Cardiac muscle cell (in vitro differentiated cells and primary cell): Measurements from ENCODE around the gene NBL1. TPM values are rescaled to one million over a fixed set of nuclear protein-coding genes. Genes with fewer than 3 reads are reported as not detected.

Source experiments
- DNase-seq, 2 donors: peaks; one replicate each; pipeline versions ENCODE4 v3.0.0 to v3.0.0-alpha.2; 2010 to 2017; ENCODE audit warnings: low read depth in 1 of 2, low spot score in 1 of 2
- H3K27ac ChIP-seq: fragments of 200-600 bp; sonication (generic); 2 replicates; pipeline ENCODE4 v1.5.1; 2016
- H3K27me3 ChIP-seq: fragments of 200-600 bp; sonication (generic); 2 replicates; pipeline ENCODE4 v1.6.0; 2016; ENCODE audit warnings: control low read depth
- H3K36me3 ChIP-seq: fragments of 200-600 bp; sonication (generic); 2 replicates; pipeline ENCODE4 v1.5.1; 2016; ENCODE audit warnings: control low read depth
- H3K4me1 ChIP-seq: fragments of 200-600 bp; sonication (generic); 2 replicates; pipeline ENCODE4 v1.8.1; 2017; ENCODE audit warnings: low read depth, mild to moderate bottlenecking, mixed run types
- H3K4me3 ChIP-seq: fragments of 200-600 bp; sonication (generic); 2 replicates; pipeline ENCODE4 v1.5.1; 2016; ENCODE audit warnings: mild to moderate bottlenecking
- H3K9me3 ChIP-seq: fragments of 200-600 bp; sonication (generic); 2 replicates; pipeline ENCODE4 v1.5.1; 2017; ENCODE audit warnings: low read depth, mild to moderate bottlenecking, control low read depth
- CTCF ChIP-seq: IDR thresholded peaks from 2 replicates; pipeline ENCODE4 v1.5.1; 2012; ENCODE audit warnings: low read depth, mild to moderate bottlenecking, low read length
- polyA plus RNA-seq: library from polyadenylated mRNA; unstranded; fragments of >200 nt; fragmentation: Nextera tagmentation; extraction: Ambion mirVana; gene quantifications from 2 replicates; pipeline ENCODE4 v1.2.1, GENCODE V29; 2016
- total RNA-seq: library from RNA; depleted of rRNA; stranded (reverse); fragments of >200 nt; gene quantifications from 2 replicates; pipeline ENCODE4 v1.2.3, GENCODE V29; 2016

The NBL1 gene
- total and polyA plus RNA-seq, 2 experiments from 2014 or later, result 1.4 to 1.9 TPM

- Histone ChIP-seq H3K4me3 (no peak overlapping the region), H3K27ac (no peak overlapping the region), H3K9me3 (no peaks in the 10 kb centered on the region), H3K27me3 (peaks cover 21% of the 10 kb centered on the region), H3K36me3 (no peaks in the 10 kb centered on the region), H3K4me1 (no peaks in the 10 kb centered on the region)
- DNase-seq, result no peak
- TF ChIP-seq CTCF, result no peak
Observed at GRCh38 chr1:19650416-19651140, 6.5 kb downstream of the NBL1 start.

GRCh38 chr1:19651141-19651737 lies 7.1 kb downstream of the NBL1 start:
- Histone ChIP-seq H3K4me3 (no peak overlapping the region), H3K36me3 (no peaks in the 10 kb centered on the region), H3K4me1 (no peaks in the 10 kb centered on the region), H3K9me3 (no peaks in the 10 kb centered on the region), H3K27me3 (peaks cover 14% of the 10 kb centered on the region), H3K27ac (no peak overlapping the region)
- DNase-seq, result peak; percentile 70 to 72
- peak; percentile 73 for TF ChIP-seq CTCF

- no peak for TF ChIP-seq CTCF
- Histone ChIP-seq H3K4me1 (no peaks in the 10 kb centered on the region), H3K4me3 (no peak overlapping the region), H3K27ac (no peak overlapping the region), H3K27me3 (no peaks in the 10 kb centered on the region), H3K36me3 (no peaks in the 10 kb centered on the region), H3K9me3 (no peaks in the 10 kb centered on the region)
- no peak for DNase-seq
Observed at GRCh38 chr1:19654386-19654785, 10.3 kb downstream of the NBL1 start.

- no peak for DNase-seq
- TF ChIP-seq CTCF, result no peak
- no peaks in the 10 kb centered on the region for H3K9me3 ChIP-seq
- no peak overlapping the region for H3K4me3 ChIP-seq
- H3K27ac ChIP-seq, result no peak overlapping the region
- H3K27me3 ChIP-seq, result no peaks in the 10 kb centered on the region
- H3K4me1 ChIP-seq, result no peaks in the 10 kb centered on the region
- no peaks in the 10 kb centered on the region for H3K36me3 ChIP-seq
Observed at GRCh38 chr1:19654886-19655717, 11.0 kb downstream of the NBL1 start.

GRCh38 chr1:19655718-19656080 lies 11.6 kb downstream of the NBL1 start:
- Histone ChIP-seq H3K4me3 (no peak overlapping the region), H3K27me3 (peaks cover 1% of the 10 kb centered on the region), H3K9me3 (no peaks in the 10 kb centered on the region), H3K36me3 (no peaks in the 10 kb centered on the region), H3K4me1 (no peaks in the 10 kb centered on the region), H3K27ac (no peak overlapping the region)
- no peak for TF ChIP-seq CTCF
- no peak for DNase-seq
